BJ (cell line): ENCODE measurements around the gene CDK2AP2. TPM values are rescaled to one million over a fixed set of nuclear protein-coding genes. Genes with fewer than 3 reads are reported as not detected.

Experiments
- CTCF ChIA-PET: fragments of 350-600 bp; formaldehyde crosslinking; extraction: SDS; loops from one replicate; lab custom pipeline; 2021; ENCODE audit warnings: antibody characterized with exemption, inconsistent platforms; lab: Yijun Ruan, JAX
- POLR2A ChIA-PET: fragments of 300-600 bp; sonication (Branson Sonifier 250); formaldehyde crosslinking; extraction: SDS; loops from one replicate; lab custom pipeline; 2021; ENCODE audit warnings: antibody characterized with exemption; lab: Charles Lee
- DNase-seq: peaks from one replicate; pipeline ENCODE4 v3.0.0-alpha.2; 2011; ENCODE audit warnings: low read depth
- H3K27me3 ChIP-seq: 2 replicates; pipeline ENCODE4 v1.6.0; 2011; ENCODE audit warnings: low read length; ENCODE audit not compliant: control insufficient read depth, insufficient read depth
- H3K36me3 ChIP-seq: 2 replicates; pipeline ENCODE4 v1.5.1; 2011; ENCODE audit warnings: low read length; ENCODE audit not compliant: control insufficient read depth, insufficient read depth
- H3K4me3 ChIP-seq: 2 replicates; pipeline ENCODE4 v1.5.1; 2011; ENCODE audit warnings: low read depth, mild to moderate bottlenecking, control low read depth, low read length
- CTCF ChIP-seq: IDR thresholded peaks from 2 replicates; pipeline ENCODE4 v1.5.1; 2011; ENCODE audit warnings: low read depth, mild to moderate bottlenecking, control low read depth, inconsistent platforms, low read length, moderate library complexity; ENCODE audit not compliant: insufficient read depth
- polyA plus RNA-seq: library from polyadenylated mRNA; depleted of rRNA; stranded (reverse); fragments of >200 nt; gene quantifications from 2 replicates; pipeline ENCODE4 v1.2.3, GENCODE V29; 2011

The CDK2AP2 gene
- polyA plus RNA-seq, 1 experiment, result 30.4 TPM

- no peaks in the 10 kb centered on the region for H3K36me3 ChIP-seq
- CTCF ChIA-PET, result no interaction called here
- H3K27me3 ChIP-seq, result no peaks in the 10 kb centered on the region
- POLR2A ChIA-PET, result no interaction called here
- no peak overlapping the region for H3K4me3 ChIP-seq
- no peak for DNase-seq
- TF ChIP-seq CTCF, result no peak
Measured at GRCh38 chr11:67534070-67534679, 26.2 kb upstream of the CDK2AP2 start.

GRCh38 chr11:67532889-67533288 is 24.9 kb upstream of the CDK2AP2 start:
- ChIA-PET POLR2A (no interaction called here), CTCF (interaction anchor here (0.8 kb wide), 1 partner anchor 9 kb away, joined by 4 read pairs; no protein-coding TSS in a partner anchor)
- Histone ChIP-seq H3K4me3 (no peak overlapping the region), H3K27me3 (no peaks in the 10 kb centered on the region; the same call in 1 of the 2 replicates), H3K36me3 (no peaks in the 10 kb centered on the region)
- no peak for TF ChIP-seq CTCF
- no peak for DNase-seq

GRCh38 chr11:67530282-67530592 is 22.3 kb upstream of the CDK2AP2 start:
- Histone ChIP-seq H3K27me3 (no peaks in the 10 kb centered on the region; the same call in 1 of the 2 replicates), H3K4me3 (no peak overlapping the region), H3K36me3 (no peaks in the 10 kb centered on the region)
- ChIA-PET POLR2A (no interaction called here), CTCF (no interaction called here)
- no peak for DNase-seq
- no peak for TF ChIP-seq CTCF

- no peak overlapping the region for H3K4me3 ChIP-seq
- DNase-seq, result no peak
- H3K27me3 ChIP-seq, result no peaks in the 10 kb centered on the region; the same call in 1 of the 2 replicates
- ChIA-PET CTCF (no interaction called here), POLR2A (no interaction called here)
- TF ChIP-seq CTCF, result no peak
- no peaks in the 10 kb centered on the region for H3K36me3 ChIP-seq
Measured at GRCh38 chr11:67528376-67528775, 20.4 kb upstream of the CDK2AP2 start.

- no peaks in the 10 kb centered on the region for H3K36me3 ChIP-seq
- DNase-seq, result no peak
- ChIA-PET CTCF (no interaction called here), POLR2A (no interaction called here)
- no peak overlapping the region for H3K4me3 ChIP-seq
- no peak for TF ChIP-seq CTCF
- no peaks in the 10 kb centered on the region; the same call in 1 of the 2 replicates for H3K27me3 ChIP-seq
Measured at GRCh38 chr11:67525275-67525976, 17.5 kb upstream of the CDK2AP2 start.
